Small intestine (tissue), 7 donors: Measurements from ENCODE around the gene ZNF683. TPM values are rescaled to one million over a fixed set of nuclear protein-coding genes. Genes with fewer than 3 reads are reported as not detected.
"Not testable (repeated sequence)": the region's sequence is repeated elsewhere in the genome, so short reads cannot be mapped to it uniquely, and the experiment has no call there.

Experiments used
- DNase-seq, 2 donors: peaks; one replicate each; pipeline versions ENCODE4 v3.0.0 to v3.0.0-alpha.2; 2013
- FAIRE-seq: peaks from 2 replicates; lab custom pipeline; 2012; peaks lifted over from hg19 to GRCh38; lab: Jason Lieb, UNC
- H3K27ac ChIP-seq, 3 donors: one replicate each; pipeline ENCODE4 v1.5.1; 2013; ENCODE audit warnings: low read length in 2 of 3, mild to moderate bottlenecking in 2 of 3, control low read depth in 1 of 3, inconsistent platforms in 1 of 3, low read depth in 1 of 3, moderate library complexity in 1 of 3
- H3K27me3 ChIP-seq, 3 donors: one replicate each; pipeline ENCODE4 v1.6.1; 2013; ENCODE audit warnings: low read length in 3 of 3, inconsistent platforms in 1 of 3; ENCODE audit not compliant: control insufficient read depth in 3 of 3, insufficient read depth in 3 of 3
- H3K36me3 ChIP-seq, 3 donors: one replicate each; pipeline ENCODE4 v1.6.1; 2013; ENCODE audit warnings: low read length in 3 of 3, inconsistent platforms in 1 of 3, low read depth in 1 of 3, mild to moderate bottlenecking in 1 of 3, moderate library complexity in 1 of 3; ENCODE audit not compliant: control insufficient read depth in 3 of 3, insufficient read depth in 2 of 3
- H3K4me1 ChIP-seq, 3 donors: one replicate each; pipeline ENCODE4 v1.6.1; 2013; ENCODE audit warnings: low read length in 2 of 3, inconsistent platforms in 1 of 3, low read depth in 1 of 3, mild to moderate bottlenecking in 1 of 3, moderate library complexity in 1 of 3; ENCODE audit not compliant: control insufficient read depth in 3 of 3, insufficient read depth in 2 of 3
- H3K4me3 ChIP-seq, 3 donors: one replicate each; pipeline ENCODE4 v1.5.1; 2013; ENCODE audit warnings: low read length in 3 of 3, control low read depth in 1 of 3, inconsistent platforms in 1 of 3, low read depth in 1 of 3, mild to moderate bottlenecking in 1 of 3, moderate library complexity in 1 of 3
- H3K9me3 ChIP-seq, 2 donors: one replicate each; pipeline ENCODE4 v1.6.1; 2013; ENCODE audit warnings: low read depth in 1 of 2, low read length in 1 of 2; ENCODE audit not compliant: control insufficient read depth in 2 of 2, insufficient read depth in 1 of 2
- WGBS, 3 donors: extraction: QIAGEN DNeasy Blood & Tissue Kit; methylation state at CpG; one replicate each; pipeline ENCODE4 v1.1.7; 2013; 5-methylcytosine and 5-hydroxymethylcytosine counted together
- polyA plus RNA-seq, 4 donors: library from polyadenylated mRNA; stranded (reverse) in 3 of 4; unstranded in 1 of 4; fragments of 200-250 nt in 3 of 4; fragments of 120-200 nt in 1 of 4; gene quantifications; one replicate each; pipeline versions ENCODE4 v1.2.1 to v1.2.3, GENCODE V29; 2013
- donor health status: healthy with polysubstance abuse.
- donor health status: control.
- donor health status: control.
- donor health status: Bipolar disorder and iron deficiency.
- donor health status: healthy.

ZNF683 gene
- polyA plus RNA-seq, 4 donors = 0.07 to 0.13 TPM; not detected in 2

- DNase-seq (no peak), FAIRE-seq (no peak)
- peaks cover 0 to 3% (median 0%) of the 10 kb centered on the region in 3 donors for H3K27me3 ChIP-seq
- no peaks in the 10 kb centered on the region for H3K36me3 ChIP-seq
- H3K4me3 ChIP-seq = no peak overlapping the region
- no peak overlapping the region for H3K27ac ChIP-seq
- H3K4me1 ChIP-seq = no peaks in the 10 kb centered on the region
- WGBS, 3 donors = 67 to 85% (median 68%) methylated on average over 5 to 8 of the region's 8 CpGs
- H3K9me3 ChIP-seq = no peaks in the 10 kb centered on the region
These were observed 23.2 kb upstream of the ZNF683 start for GRCh38 chr1:26395754-26396153.

- peak in 1 of 2 donors; percentile 20 for DNase-seq
- no peaks in the 10 kb centered on the region for H3K9me3 ChIP-seq
- H3K4me1 ChIP-seq = no peaks in the 10 kb centered on the region
- FAIRE-seq = no peak
- peaks cover 0 to 3% (median 0%) of the 10 kb centered on the region in 3 donors for H3K27me3 ChIP-seq
- no peak overlapping the region for H3K27ac ChIP-seq
- H3K36me3 ChIP-seq = no peaks in the 10 kb centered on the region
- 11 to 14% (median 11%) methylated on average over 3 of the region's 3 CpGs for WGBS, 3 donors
- H3K4me3 ChIP-seq = no peak overlapping the region
These were observed 18.9 kb upstream of the ZNF683 start for GRCh38 chr1:26391450-26391849.

- no peak for DNase-seq
- no peak overlapping the region for H3K4me3 ChIP-seq
- WGBS, 3 donors = 65 to 72% (median 65%) methylated on average over 4 of the region's 4 CpGs
- H3K9me3 ChIP-seq = no peaks in the 10 kb centered on the region
- FAIRE-seq = no peak
- peaks cover 0 to 2% (median 0%) of the 10 kb centered on the region in 3 donors for H3K4me1 ChIP-seq
- H3K36me3 ChIP-seq = no peaks in the 10 kb centered on the region
- H3K27ac ChIP-seq = no peak overlapping the region
- peaks cover 0 to 3% (median 0%) of the 10 kb centered on the region in 3 donors for H3K27me3 ChIP-seq
These were observed 17.2 kb upstream of the ZNF683 start for GRCh38 chr1:26389604-26390247.

- H3K4me1 ChIP-seq = peaks cover 0 to 2% (median 0%) of the 10 kb centered on the region in 3 donors
- H3K36me3 ChIP-seq = no peaks in the 10 kb centered on the region
- no peak overlapping the region for H3K4me3 ChIP-seq
- DNase-seq = no peak
- WGBS, 3 donors = 79 to 82% (median 80%) methylated on average over 7 of the region's 7 CpGs
- no peaks in the 10 kb centered on the region for H3K9me3 ChIP-seq
- H3K27me3 ChIP-seq = peaks cover 0 to 3% (median 0%) of the 10 kb centered on the region in 3 donors
- H3K27ac ChIP-seq = no peak overlapping the region
- FAIRE-seq = no peak
These were observed 16.4 kb upstream of the ZNF683 start for GRCh38 chr1:26388791-26389445.

- Histone ChIP-seq H3K27me3 (no peaks in the 10 kb centered on the region), H3K4me1 (peaks cover 0 to 2% (median 0%) of the 10 kb centered on the region in 3 donors), H3K4me3 (no peak overlapping the region), H3K9me3 (no peaks in the 10 kb centered on the region), H3K27ac (no peak overlapping the region), H3K36me3 (no peaks in the 10 kb centered on the region)
- DNase-seq = peak in 1 of 2 donors; percentile 70
- no peak for FAIRE-seq
- 20 to 57% (median 26%) methylated on average over 7 of the region's 7 CpGs for WGBS, 3 donors
These were observed 14.9 kb upstream of the ZNF683 start for GRCh38 chr1:26387447-26387846.

- not testable (repeated sequence) for H3K4me1 ChIP-seq, H3K27ac ChIP-seq, H3K36me3 ChIP-seq, H3K9me3 ChIP-seq, H3K4me3 ChIP-seq, H3K27me3 ChIP-seq, DNase-seq, FAIRE-seq
- 89 to 93% (median 91%) methylated on average over 3 of the region's 3 CpGs for WGBS, 3 donors
These were observed 12.5 kb upstream of the ZNF683 start for GRCh38 chr1:26385063-26385462.

- Histone ChIP-seq H3K27ac (no peak overlapping the region), H3K36me3 (no peaks in the 10 kb centered on the region), H3K27me3 (no peaks in the 10 kb centered on the region), H3K4me1 (peaks cover 0 to 2% (median 0%) of the 10 kb centered on the region in 3 donors), H3K9me3 (no peaks in the 10 kb centered on the region), H3K4me3 (no peak overlapping the region)
- WGBS, 3 donors = 62 to 73% (median 71%) methylated on average over 3 of the region's 3 CpGs
- DNase-seq = no peak
- no peak for FAIRE-seq
These were observed 11.5 kb upstream of the ZNF683 start for GRCh38 chr1:26384076-26384475.

GRCh38 chr1:26378879-26379251 lies 6.3 kb upstream of the ZNF683 start:
- DNase-seq = no peak
- no peak for FAIRE-seq
- WGBS, 3 donors = 93 to 96% (median 94%) methylated on average over 3 of the region's 3 CpGs
- no peaks in the 10 kb centered on the region for H3K36me3 ChIP-seq
- no peak overlapping the region for H3K27ac ChIP-seq
- no peak overlapping the region for H3K4me3 ChIP-seq
- H3K4me1 ChIP-seq = peaks cover 0 to 6% (median 5%) of the 10 kb centered on the region in 3 donors
- H3K9me3 ChIP-seq = no peaks in the 10 kb centered on the region
- no peaks in the 10 kb centered on the region for H3K27me3 ChIP-seq
